Esophagus muscularis mucosa (tissue), 4 donors: ENCODE results near the gene CYFIP2.

Source experiments
- EP300 ChIP-seq: sonication (generic); formaldehyde crosslinking; IDR thresholded peaks from one replicate; pipeline ENCODE4 v1.6.1; 2017; ENCODE audit warnings: antibody characterized with exemption
- POLR2A ChIP-seq: fragments of 450-650 bp; IDR thresholded peaks from one replicate; pipeline ENCODE4 v1.6.1; 2017; ENCODE audit warnings: antibody characterized with exemption, moderate library complexity, mild to moderate bottlenecking, low read depth
- POLR2AphosphoS5 ChIP-seq, 2 donors: sonication (generic); formaldehyde crosslinking; IDR thresholded peaks; one replicate each; pipeline ENCODE4 v1.6.1; 2017; ENCODE audit warnings: antibody characterized with exemption in 2 of 2
- TF ChIP-seq, protein P1 (sequence below), 3 experiments: fragments of 200-600 bp in 2 of 3; fragments of 450-650 bp in 1 of 3; sonication (generic) in 2 of 3; IDR thresholded peaks; one replicate each; pipeline ENCODE4 v1.5.1; 2017 to 2019; ENCODE audit warnings: antibody characterized with exemption in 3 of 3, mild to moderate bottlenecking in 2 of 3, moderate library complexity in 1 of 3

DNA sequence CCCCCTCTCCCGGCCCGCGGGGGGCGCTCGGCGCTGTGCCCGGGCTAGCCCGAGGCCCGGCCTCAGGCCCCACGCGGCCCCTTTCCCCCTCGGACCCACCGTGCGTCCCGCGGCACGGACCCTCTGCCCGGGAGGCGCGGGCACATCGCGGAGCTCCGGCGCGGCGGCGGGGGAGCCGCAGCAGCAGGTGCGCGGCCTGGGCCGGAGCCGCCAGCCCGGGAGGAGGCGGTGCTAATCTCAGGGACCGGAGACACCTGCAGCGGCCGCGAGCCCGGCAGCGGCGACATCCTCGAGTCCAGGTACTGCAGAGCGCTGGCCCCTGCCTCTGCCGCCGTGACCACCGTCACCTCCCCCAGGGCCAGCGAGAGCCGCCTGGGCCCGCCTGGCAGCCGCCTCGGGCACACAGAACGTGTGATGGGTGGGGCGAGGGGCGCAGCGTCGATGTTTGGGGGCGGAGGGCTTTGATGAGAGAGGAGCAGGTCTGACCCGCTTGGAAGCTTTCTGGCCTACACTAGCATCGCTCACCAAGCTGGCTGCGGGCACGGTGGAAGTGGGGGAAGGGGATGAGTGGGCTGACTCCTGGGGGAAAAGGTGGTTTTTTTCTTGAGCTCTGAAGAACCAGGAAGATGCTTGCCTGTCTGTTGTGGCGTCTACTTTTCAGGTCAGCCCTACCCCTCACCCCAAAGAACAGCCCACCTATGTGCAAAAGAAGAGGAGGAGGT is 524 bp downstream of the CYFIP2 start:
- TF ChIP-seq, protein P1, sequence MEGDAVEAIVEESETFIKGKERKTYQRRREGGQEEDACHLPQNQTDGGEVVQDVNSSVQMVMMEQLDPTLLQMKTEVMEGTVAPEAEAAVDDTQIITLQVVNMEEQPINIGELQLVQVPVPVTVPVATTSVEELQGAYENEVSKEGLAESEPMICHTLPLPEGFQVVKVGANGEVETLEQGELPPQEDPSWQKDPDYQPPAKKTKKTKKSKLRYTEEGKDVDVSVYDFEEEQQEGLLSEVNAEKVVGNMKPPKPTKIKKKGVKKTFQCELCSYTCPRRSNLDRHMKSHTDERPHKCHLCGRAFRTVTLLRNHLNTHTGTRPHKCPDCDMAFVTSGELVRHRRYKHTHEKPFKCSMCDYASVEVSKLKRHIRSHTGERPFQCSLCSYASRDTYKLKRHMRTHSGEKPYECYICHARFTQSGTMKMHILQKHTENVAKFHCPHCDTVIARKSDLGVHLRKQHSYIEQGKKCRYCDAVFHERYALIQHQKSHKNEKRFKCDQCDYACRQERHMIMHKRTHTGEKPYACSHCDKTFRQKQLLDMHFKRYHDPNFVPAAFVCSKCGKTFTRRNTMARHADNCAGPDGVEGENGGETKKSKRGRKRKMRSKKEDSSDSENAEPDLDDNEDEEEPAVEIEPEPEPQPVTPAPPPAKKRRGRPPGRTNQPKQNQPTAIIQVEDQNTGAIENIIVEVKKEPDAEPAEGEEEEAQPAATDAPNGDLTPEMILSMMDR (IDR thresholded peaks at IDR 0.05), result no peak
- TF ChIP-seq POLR2A (no peak), EP300 (no peak), POLR2AphosphoS5 (IDR thresholded peaks at IDR 0.05) (no peak)
